H1 (cell line): ENCODE measurements around the gene ZNF8. TPM values are rescaled to one million over a fixed set of nuclear protein-coding genes. Genes with fewer than 3 reads are reported as not detected.

Experiments used
- CTCF ChIA-PET: fragments of 300-600 bp; sonication (Branson Sonifier 250); formaldehyde crosslinking; loops from one replicate; lab custom pipeline; 2021; ENCODE audit not compliant: partially characterized antibody; lab: Charles Lee
- POLR2A ChIA-PET: fragments of 300-600 bp; sonication (Branson Sonifier 250); formaldehyde crosslinking; loops from one replicate; lab custom pipeline; 2021; ENCODE audit warnings: inconsistent platforms; ENCODE audit not compliant: partially characterized antibody; lab: Charles Lee
- DNase-seq, 2 experiments: peaks; one replicate each; pipeline versions ENCODE4 v3.0.0 to v3.0.0-alpha.2; 2010 to 2022; ENCODE audit warnings: low spot score in 2 of 2, low read depth in 1 of 2, mixed read lengths in 1 of 2
- FAIRE-seq: peaks from 2 replicates; lab custom pipeline; 2011; peaks lifted over from hg19 to GRCh38; lab: Jason Lieb, UNC
- H2AFZ ChIP-seq: 2 replicates; pipeline ENCODE4 v1.8.1; 2012; ENCODE audit warnings: low read length, inconsistent platforms
- H2AK5ac ChIP-seq: 2 replicates; pipeline ENCODE4 v1.6.1; 2013; ENCODE audit warnings: low read depth, low read length
- H2BK120ac ChIP-seq: replicated peaks from 2 replicates; pipeline ENCODE3; 2013; ENCODE audit warnings: low read depth, low read length, inconsistent platforms
- H2BK12ac ChIP-seq: 2 replicates; pipeline ENCODE4 v1.6.1; 2013; ENCODE audit warnings: low read depth, low read length
- H2BK15ac ChIP-seq: 2 replicates; pipeline ENCODE4 v1.6.1; 2013; ENCODE audit warnings: low read length
- H2BK20ac ChIP-seq: 2 replicates; pipeline ENCODE4 v1.6.1; 2013; ENCODE audit warnings: low read length
- H2BK5ac ChIP-seq: 2 replicates; pipeline ENCODE4 v1.6.1; 2013; ENCODE audit warnings: low read depth, low read length
- H3K14ac ChIP-seq: 2 replicates; pipeline ENCODE4 v1.6.1; 2013; ENCODE audit warnings: inconsistent platforms; ENCODE audit not compliant: insufficient read length
- H3K18ac ChIP-seq: 2 replicates; pipeline ENCODE4 v1.6.1; 2013; ENCODE audit warnings: low read length; ENCODE audit errors: extremely low read depth
- H3K23ac ChIP-seq: 2 replicates; pipeline ENCODE4 v1.6.1; 2013; ENCODE audit warnings: inconsistent platforms; ENCODE audit not compliant: insufficient read length
- H3K23me2 ChIP-seq: 2 replicates; pipeline ENCODE4 v1.6.1; 2013; ENCODE audit warnings: low read depth, low read length
- H3K27ac ChIP-seq: 2 replicates; pipeline ENCODE4 v1.6.1; 2011; ENCODE audit warnings: low read depth, low read length, inconsistent platforms
- H3K27me3 ChIP-seq, 4 experiments: replicated peaks in 1 of 4; 1 replicate in 1 of 4; 2 replicates in 3 of 4; pipeline versions ENCODE4 v1.6.1 to v1.8.1; 2011 to 2013; ENCODE audit warnings: low read length in 3 of 4, mild to moderate bottlenecking in 3 of 4, inconsistent platforms in 2 of 4, mixed read lengths in 2 of 4, moderate library complexity in 1 of 4; ENCODE audit not compliant: control insufficient read depth in 3 of 4, insufficient read depth in 3 of 4; ENCODE audit errors: extremely low read depth in 1 of 4
- H3K36me3 ChIP-seq, 4 experiments: 2 replicates each; pipeline versions ENCODE4 v1.6.1 to v1.8.1; 2011 to 2013; ENCODE audit warnings: mild to moderate bottlenecking in 4 of 4, low read length in 3 of 4, moderate library complexity in 2 of 4, control low read depth in 1 of 4, inconsistent platforms in 1 of 4; ENCODE audit not compliant: insufficient read depth in 4 of 4, control insufficient read depth in 2 of 4
- H3K4ac ChIP-seq: replicated peaks from 2 replicates; pipeline ENCODE3; 2013; ENCODE audit warnings: low read length, low read depth, mixed read lengths, inconsistent platforms; ENCODE audit not compliant: insufficient read length
- H3K4me1 ChIP-seq, 4 experiments: replicated peaks in 1 of 4; 1 replicate in 1 of 4; 2 replicates in 3 of 4; pipeline versions ENCODE4 v1.6.1 to v1.8.1; 2011 to 2013; ENCODE audit warnings: low read length in 3 of 4, inconsistent platforms in 2 of 4, mixed read lengths in 1 of 4; ENCODE audit not compliant: insufficient read depth in 4 of 4, control insufficient read depth in 3 of 4
- H3K4me2 ChIP-seq, 2 experiments: 2 replicates each; pipeline versions ENCODE4 v1.6.1 to v1.8.1; 2011 to 2013; ENCODE audit warnings: low read depth in 2 of 2, low read length in 2 of 2, control low read depth in 1 of 2, inconsistent platforms in 1 of 2, mild to moderate bottlenecking in 1 of 2; ENCODE audit not compliant: insufficient read depth in 1 of 2
- H3K4me3 ChIP-seq, 4 experiments: fragments of 200-600, 300-600 bp in 1 of 4; sonication (generic), shearing (Covaris generic), sonication (Bioruptor Twin) in 1 of 4; 2 replicates each; pipeline versions ENCODE4 v1.5.1 to v1.8.1; 2011 to 2016; ENCODE audit warnings: low read length in 4 of 4, low read depth in 3 of 4, control low read depth in 2 of 4, inconsistent platforms in 2 of 4, mild to moderate bottlenecking in 2 of 4, mixed read lengths in 1 of 4, moderate library complexity in 1 of 4; ENCODE audit not compliant: insufficient read depth in 2 of 4; ENCODE audit errors: extremely low read depth in 1 of 4
- H3K56ac ChIP-seq: replicated peaks from 2 replicates; pipeline ENCODE3; 2013; ENCODE audit warnings: low read depth, mild to moderate bottlenecking, mixed read lengths, low read length, inconsistent platforms; ENCODE audit not compliant: insufficient read length
- H3K79me1 ChIP-seq: 2 replicates; pipeline ENCODE4 v1.6.1; 2013; ENCODE audit warnings: low read depth, low read length, control low read depth
- H3K79me2 ChIP-seq, 2 experiments: 2 replicates each; pipeline versions ENCODE4 v1.6.1 to v1.8.1; 2012 to 2013; ENCODE audit warnings: low read length in 2 of 2, mild to moderate bottlenecking in 2 of 2, inconsistent platforms in 1 of 2; ENCODE audit not compliant: insufficient read depth in 2 of 2, control insufficient read depth in 1 of 2
- H3K9ac ChIP-seq, 4 experiments: replicated peaks in 1 of 4; 1 replicate in 1 of 4; 2 replicates in 3 of 4; pipeline versions ENCODE4 v1.6.1 to v1.8.1; 2011 to 2013; ENCODE audit warnings: low read depth in 3 of 4, low read length in 3 of 4, control low read depth in 2 of 4, mild to moderate bottlenecking in 2 of 4, moderate library complexity in 2 of 4, inconsistent platforms in 1 of 4; ENCODE audit errors: extremely low read depth in 1 of 4
- H3K9me3 ChIP-seq, 2 experiments: 2 replicates each; pipeline versions ENCODE4 v1.6.1 to v1.8.1; 2012 to 2013; ENCODE audit warnings: mild to moderate bottlenecking in 2 of 2, moderate library complexity in 2 of 2, control low read depth in 1 of 2, inconsistent platforms in 1 of 2, low read depth in 1 of 2, low read length in 1 of 2, mixed read lengths in 1 of 2; ENCODE audit not compliant: insufficient read depth in 2 of 2
- H4K20me1 ChIP-seq, 2 experiments: replicated peaks in 1 of 2; 2 replicates each; pipeline versions ENCODE3 to v1.8.1; 2011 to 2013; ENCODE audit warnings: inconsistent platforms in 2 of 2, low read length in 2 of 2, mild to moderate bottlenecking in 1 of 2; ENCODE audit not compliant: insufficient read depth in 2 of 2, control insufficient read depth in 1 of 2
- H4K5ac ChIP-seq: 2 replicates; pipeline ENCODE4 v1.6.1; 2013; ENCODE audit warnings: low read length, low read depth, mixed read lengths, inconsistent platforms; ENCODE audit not compliant: insufficient read length
- H4K8ac ChIP-seq: 2 replicates; pipeline ENCODE4 v1.8.0; 2013; ENCODE audit warnings: mild to moderate bottlenecking, moderate library complexity, low read length, inconsistent platforms; ENCODE audit not compliant: insufficient read depth; ENCODE audit errors: extremely low read depth
- H4K91ac ChIP-seq: replicated peaks from 2 replicates; pipeline ENCODE3; 2013; ENCODE audit warnings: low read length, mixed read lengths, inconsistent platforms; ENCODE audit not compliant: insufficient read length
- BACH1 ChIP-seq: IDR thresholded peaks from 2 replicates; pipeline ENCODE4 v1.6.1; 2012; ENCODE audit warnings: low read length, improper control_type of control experiment
- CBX8 ChIP-seq: fragments of 300-800, 300-1000 bp; sonication (generic); IDR thresholded peaks from 2 replicates; pipeline ENCODE4 v1.7.1; 2016; ENCODE audit warnings: low read depth, low read length, borderline replicate concordance
- CREB1 ChIP-seq: IDR thresholded peaks from 2 replicates; pipeline ENCODE4 v1.6.1; 2012; ENCODE audit warnings: inconsistent platforms
- NANOG ChIP-seq: IDR thresholded peaks from 2 replicates; pipeline ENCODE4 v1.6.1; 2011; ENCODE audit warnings: low read length, low read depth, mild to moderate bottlenecking, inconsistent platforms; ENCODE audit not compliant: insufficient read depth, poor library complexity, severe bottlenecking
- POLR2AphosphoS5 ChIP-seq: IDR thresholded peaks from 2 replicates; pipeline ENCODE4 v1.6.1; 2011; ENCODE audit warnings: low read depth, low read length
- RFX5 ChIP-seq: IDR thresholded peaks from 2 replicates; pipeline ENCODE4 v1.6.1; 2011; ENCODE audit warnings: low read depth, low read length, improper control_type of control experiment, borderline replicate concordance
- RNF2 ChIP-seq: fragments of 200-900, 300-1000 bp; sonication (generic); IDR thresholded peaks from 2 replicates; pipeline ENCODE4 v1.7.1; 2016; ENCODE audit warnings: borderline replicate concordance, low read depth, mild to moderate bottlenecking, antibody characterized with exemption, low read length; ENCODE audit not compliant: poor library complexity, severe bottlenecking; ENCODE audit errors: missing control alignments
- SP4 ChIP-seq: IDR thresholded peaks from 2 replicates; pipeline ENCODE4 v1.6.1; 2012; ENCODE audit warnings: low read length, inconsistent platforms
- TBP ChIP-seq: IDR thresholded peaks from 2 replicates; pipeline ENCODE4 v1.6.1; 2011; ENCODE audit warnings: low read depth, low read length, improper control_type of control experiment
- WGBS, 2 experiments: shearing (Covaris generic) in 1 of 2; methylation state at CpG; one replicate each; pipeline versions ENCODE4 v1.1.6 to v1.1.7; 2013 to 2015; ENCODE audit warnings: low lambda C conversion rate in 2 of 2, mixed read lengths in 2 of 2, inconsistent platforms in 1 of 2, low coverage in 1 of 2, missing lambda C conversion rate in 1 of 2; ENCODE audit not compliant: insufficient replicate concordance in 2 of 2, insufficient coverage in 1 of 2, insufficient read length in 1 of 2; ENCODE audit errors: extremely low coverage in 1 of 2, missing lambda C conversion rate in 1 of 2; 5-methylcytosine and 5-hydroxymethylcytosine counted together
- polyA plus RNA-seq, 7 experiments: library from polyadenylated mRNA; depleted of rRNA in 3 of 7; stranded (reverse) in 5 of 7; unstranded in 2 of 7; fragments of >200 nt in 5 of 7; fragments of 200-250 nt in 2 of 7; gene quantifications; 1 replicate in 5 of 7; 2 replicates in 1 of 7; 4 replicates in 1 of 7; pipeline versions ENCODE4 v1.2.1 to v1.2.3, GENCODE V29; 2011 to 2013; ENCODE audit warnings: missing spikeins in 2 of 7, mixed read lengths in 2 of 7
- total RNA-seq: library from RNA; stranded (reverse); fragmentation: NEBNext Ultra II Directional; extraction: Animal tissue kit (Norgen Biotek cat#: 25700); gene quantifications from 2 replicates; pipeline ENCODE4 v1.2.1, GENCODE V29; 2021
- TF ChIP-seq, protein P1 (sequence below): IDR thresholded peaks from 2 replicates; pipeline ENCODE4 v1.6.1; 2011; ENCODE audit warnings: low read length, improper control_type of control experiment

Gene ZNF8
- total and polyA plus RNA-seq, 2 of the 8 experiments (the other 6 are each of a cell fraction or from before 2014, with no cell fraction given): 9.2 to 21.5 TPM

- Histone ChIP-seq H3K79me1 (peaks cover 6% of the 10 kb centered on the region), H3K14ac (no peak overlapping the region), H3K9me3 (no peaks in the 10 kb centered on the region; a peak in 1 of 4 replicates), H3K27ac (no peak overlapping the region), H4K5ac (no peak overlapping the region), H3K18ac (no peak overlapping the region), H2BK20ac (no peak overlapping the region), H3K79me2 (peaks cover 5 to 14% of the 10 kb centered on the region in 2 experiments), H3K4ac (no peak overlapping the region), H3K23me2 (peaks cover 4% of the 10 kb centered on the region), H2BK12ac (no peak overlapping the region), H3K23ac (no peak overlapping the region), H3K4me3 (no peak overlapping the region), H3K56ac (no peak overlapping the region), H4K20me1 (peaks cover 0 to 4% of the 10 kb centered on the region in 2 experiments), H3K4me1 (peaks cover 0 to 6% (median 2%) of the 10 kb centered on the region in 4 experiments; a peak in 2 of 7 replicates), H2AK5ac (no peak overlapping the region), H3K4me2 (no peak overlapping the region), H3K9ac (no peak overlapping the region), H4K8ac (no peak overlapping the region), H2BK15ac (no peak overlapping the region), H3K27me3 (no peaks in the 10 kb centered on the region), H2BK120ac (no peak overlapping the region), H3K36me3 (peaks cover 0 to 9% (median 3%) of the 10 kb centered on the region in 4 experiments; a peak in 2 of 8 replicates), H4K91ac (no peak overlapping the region), H2BK5ac (no peak overlapping the region), H2AFZ (no peak overlapping the region)
- ChIA-PET POLR2A (interaction anchor here (0.8 to 9.4 kb wide), 7 partner anchors 11 to 46 kb away, joined by 3 to 83 read pairs (median 8); partner anchors contain the start of gene ZNF544), CTCF (interaction anchor here (0.6 to 1.6 kb wide), 3 partner anchors 46 to 1914 kb away, joined by 3 to 6 read pairs (median 3); partner anchors contain the start of gene ZNF544)
- DNase-seq (no peak), FAIRE-seq (no peak)
- 97% methylated on average over 2 of the region's 2 CpGs; no CpG with 5 or more reads in 1 of the 2 experiments for WGBS, 2 experiments
- no peak for TF ChIP-seq BACH1
- no peak for TF ChIP-seq RFX5
- TF ChIP-seq CREB1: no peak
- no peak for TF ChIP-seq NANOG
- TF ChIP-seq, protein P1, sequence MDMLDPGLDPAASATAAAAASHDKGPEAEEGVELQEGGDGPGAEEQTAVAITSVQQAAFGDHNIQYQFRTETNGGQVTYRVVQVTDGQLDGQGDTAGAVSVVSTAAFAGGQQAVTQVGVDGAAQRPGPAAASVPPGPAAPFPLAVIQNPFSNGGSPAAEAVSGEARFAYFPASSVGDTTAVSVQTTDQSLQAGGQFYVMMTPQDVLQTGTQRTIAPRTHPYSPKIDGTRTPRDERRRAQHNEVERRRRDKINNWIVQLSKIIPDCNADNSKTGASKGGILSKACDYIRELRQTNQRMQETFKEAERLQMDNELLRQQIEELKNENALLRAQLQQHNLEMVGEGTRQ: no peak
- no peak for TF ChIP-seq TBP
- no peak for TF ChIP-seq POLR2AphosphoS5
- TF ChIP-seq CBX8: no peak
- TF ChIP-seq RNF2: no peak
- no peak for TF ChIP-seq SP4
These were observed 4.0 kb upstream of the ZNF8 start for GRCh38 chr19:58274771-58275201.
